Muscle layer of colon (tissue), 2 donors: Measurements from ENCODE around the gene ATP9B.
"Not testable (repeated sequence)": the region's sequence is repeated elsewhere in the genome, so short reads cannot be mapped to it uniquely, and the experiment has no call there.

Source experiments
- H3K27ac ChIP-seq: one replicate; pipeline ENCODE4 v1.7.0; 2013; ENCODE audit warnings: low read depth, mild to moderate bottlenecking, low read length, moderate library complexity
- H3K27me3 ChIP-seq, 2 donors: one replicate each; pipeline ENCODE4 v1.7.0; 2013; ENCODE audit warnings: low read length in 2 of 2, mild to moderate bottlenecking in 2 of 2; ENCODE audit not compliant: insufficient read depth in 2 of 2, control insufficient read depth in 1 of 2
- H3K36me3 ChIP-seq: one replicate; pipeline ENCODE4 v1.7.0; 2013; ENCODE audit warnings: mild to moderate bottlenecking, low read length; ENCODE audit not compliant: insufficient read depth
- H3K4me1 ChIP-seq: one replicate; pipeline ENCODE4 v1.7.0; 2013; ENCODE audit warnings: mild to moderate bottlenecking, low read length; ENCODE audit not compliant: insufficient read depth
- H3K4me3 ChIP-seq, 2 donors: one replicate each; pipeline ENCODE4 v1.7.0; 2013; ENCODE audit warnings: low read length in 2 of 2, low read depth in 1 of 2, mild to moderate bottlenecking in 1 of 2, moderate library complexity in 1 of 2
- H3K9ac ChIP-seq: one replicate; pipeline ENCODE4 v1.7.0; 2013; ENCODE audit warnings: low read length
- H3K9me3 ChIP-seq: one replicate; pipeline ENCODE4 v1.7.0; 2013; ENCODE audit warnings: mild to moderate bottlenecking, low read length
- donor health status: abdominal sarcoma.
- donor health status: Adenocarcinoma of cecum.

Gene ATP9B

DNA sequence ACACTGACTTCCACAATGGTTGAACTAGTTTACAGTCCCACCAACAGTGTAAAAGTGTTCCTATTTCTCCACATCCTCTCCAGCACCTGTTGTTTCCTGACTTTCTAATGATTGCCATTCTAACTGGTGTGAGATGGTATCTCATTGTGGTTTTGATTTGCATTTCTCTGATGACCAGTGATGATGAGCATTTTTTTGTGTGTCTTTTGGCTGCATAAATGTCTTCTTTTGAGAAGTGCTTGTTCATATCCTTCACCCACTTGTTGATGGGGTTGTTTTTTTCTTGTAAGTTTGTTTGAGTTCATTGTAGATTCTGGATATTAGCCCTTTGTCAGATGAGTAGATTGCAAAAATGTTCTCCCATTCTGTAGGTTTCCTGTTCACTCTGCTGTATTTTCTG lies 202.6 kb downstream of the ATP9B start:
- peaks cover 13% of the 10 kb centered on the region for H3K36me3 ChIP-seq
- not testable (repeated sequence) for H3K9me3 ChIP-seq, H3K27ac ChIP-seq, H3K4me3 ChIP-seq, H3K4me1 ChIP-seq, H3K9ac ChIP-seq, H3K27me3 ChIP-seq

DNA sequence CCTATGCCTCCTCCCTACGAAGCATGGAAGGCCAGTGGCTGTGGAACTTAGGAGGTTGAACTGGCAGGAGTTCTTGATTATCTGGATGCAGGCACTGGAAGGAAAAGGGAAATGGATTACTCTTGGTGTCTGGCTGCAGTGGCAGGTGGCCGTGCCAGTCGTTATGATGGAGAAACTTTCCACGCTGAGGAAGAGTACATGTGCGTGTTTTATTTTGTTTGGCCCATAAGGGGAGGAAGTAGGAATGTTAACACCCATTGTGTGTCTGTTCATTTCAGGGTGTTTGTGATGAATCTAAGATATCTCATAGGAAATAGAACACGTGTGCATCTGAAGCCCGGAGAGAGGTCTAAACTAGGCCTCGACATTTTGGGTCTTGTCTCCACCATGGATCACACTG lies 203.7 kb downstream of the ATP9B start:
- Histone ChIP-seq H3K4me1 (no peaks in the 10 kb centered on the region), H3K4me3 (no peak overlapping the region), H3K9me3 (no peaks in the 10 kb centered on the region), H3K27ac (no peak overlapping the region), H3K9ac (no peak overlapping the region), H3K36me3 (peaks cover 13% of the 10 kb centered on the region), H3K27me3 (no peaks in the 10 kb centered on the region)

- Histone ChIP-seq H3K4me3 (no peak overlapping the region), H3K4me1 (no peaks in the 10 kb centered on the region), H3K9me3 (no peaks in the 10 kb centered on the region), H3K36me3 (peaks cover 15% of the 10 kb centered on the region), H3K27me3 (no peaks in the 10 kb centered on the region), H3K9ac (no peak overlapping the region), H3K27ac (no peak overlapping the region)
These were observed 205.6 kb downstream of the ATP9B start for GRCh38 chr18:79274823-79275222.

- Histone ChIP-seq H3K9ac (no peak overlapping the region), H3K36me3 (peaks cover 15% of the 10 kb centered on the region), H3K9me3 (no peaks in the 10 kb centered on the region), H3K27ac (no peak overlapping the region), H3K4me1 (no peaks in the 10 kb centered on the region), H3K27me3 (no peaks in the 10 kb centered on the region), H3K4me3 (no peak overlapping the region)
These were observed 206.3 kb downstream of the ATP9B start for GRCh38 chr18:79275461-79275860.

DNA sequence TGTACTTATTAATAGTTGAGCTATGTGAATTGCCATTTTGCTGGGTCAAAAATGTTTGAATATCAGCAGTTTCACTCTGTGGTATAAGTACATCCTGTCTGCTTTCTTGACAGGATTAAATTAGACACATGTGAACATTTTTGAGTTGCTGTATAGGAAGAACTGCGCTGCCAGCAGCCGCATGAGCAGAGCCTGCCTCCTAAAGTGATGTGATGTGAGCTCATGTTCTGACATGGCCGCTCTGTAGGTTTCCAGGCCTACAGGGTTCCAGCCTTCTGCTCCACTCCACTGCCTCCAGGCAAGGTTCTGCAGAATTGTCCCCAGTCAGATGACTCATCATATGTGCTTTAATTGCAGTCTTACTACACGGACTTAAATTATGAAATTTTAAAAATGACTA lies 206.8 kb downstream of the ATP9B start:
- H3K36me3 ChIP-seq: peaks cover 15% of the 10 kb centered on the region
- no peaks in the 10 kb centered on the region for H3K4me1 ChIP-seq
- no peaks in the 10 kb centered on the region for H3K9me3 ChIP-seq
- no peak overlapping the region for H3K4me3 ChIP-seq
- H3K9ac ChIP-seq: no peak overlapping the region
- no peaks in the 10 kb centered on the region for H3K27me3 ChIP-seq
- H3K27ac ChIP-seq: no peak overlapping the region

DNA sequence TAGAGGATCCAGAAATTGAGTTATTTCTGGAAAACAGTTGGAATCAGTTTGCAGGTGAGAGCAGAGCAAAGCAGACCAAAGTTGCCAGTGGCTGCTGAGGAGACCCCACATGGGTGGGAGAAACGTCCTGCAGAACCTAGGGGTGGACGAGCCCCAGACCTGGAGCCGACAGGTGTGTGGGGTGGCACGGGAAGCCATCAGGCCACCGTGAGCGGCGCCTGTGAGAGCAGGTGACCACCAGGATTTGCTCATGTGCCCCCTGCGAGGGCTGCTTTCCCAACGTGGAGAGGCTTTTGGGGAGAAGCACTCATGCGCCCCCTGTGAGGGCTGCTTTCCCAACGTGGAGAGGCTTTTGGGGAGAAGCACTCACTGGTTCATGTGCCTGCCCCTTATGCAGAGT lies 209.7 kb downstream of the ATP9B start:
- H3K4me3 ChIP-seq: no peak overlapping the region
- no peak overlapping the region for H3K27ac ChIP-seq
- no peaks in the 10 kb centered on the region for H3K4me1 ChIP-seq
- H3K9me3 ChIP-seq: no peaks in the 10 kb centered on the region
- H3K36me3 ChIP-seq: peaks cover 6% of the 10 kb centered on the region
- no peak overlapping the region for H3K9ac ChIP-seq
- no peaks in the 10 kb centered on the region for H3K27me3 ChIP-seq

DNA sequence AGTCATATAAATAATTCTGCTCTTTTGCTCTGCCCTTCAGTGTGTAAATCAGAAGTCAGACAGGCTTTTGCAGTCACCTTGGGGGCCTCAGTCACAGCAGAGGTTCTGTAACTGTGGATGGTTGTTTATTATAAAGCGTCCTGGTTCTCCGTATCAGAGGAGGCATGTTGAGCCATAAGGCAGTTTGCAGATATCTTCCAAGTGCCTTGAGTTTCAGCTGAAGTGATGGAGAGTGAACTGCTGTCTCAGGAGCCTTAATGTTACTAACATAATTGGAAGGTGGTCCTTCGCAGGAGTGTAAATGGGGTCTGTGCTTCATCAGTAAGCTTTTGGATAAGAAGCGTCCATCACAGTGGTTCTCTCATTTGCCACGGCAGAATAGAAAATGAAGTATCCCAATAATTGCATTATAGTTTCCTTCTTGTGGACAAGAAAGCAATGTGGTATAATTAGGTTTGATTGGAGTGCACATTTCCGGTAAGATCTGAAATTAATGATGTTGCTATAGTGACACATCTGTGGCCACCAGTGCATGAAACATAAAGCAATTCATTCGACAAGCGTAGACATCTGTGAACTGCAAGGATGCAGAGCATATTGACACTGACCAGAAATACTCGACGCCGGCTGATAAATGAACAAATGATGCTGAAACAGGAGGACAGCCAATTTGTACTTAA lies 214.1 kb downstream of the ATP9B start:
- Histone ChIP-seq H3K27me3 (no peaks in the 10 kb centered on the region), H3K27ac (no peak overlapping the region), H3K9ac (no peak overlapping the region), H3K4me1 (no peaks in the 10 kb centered on the region), H3K9me3 (no peaks in the 10 kb centered on the region), H3K4me3 (no peak overlapping the region), H3K36me3 (peaks cover 3% of the 10 kb centered on the region)

- Histone ChIP-seq H3K9ac (no peak overlapping the region), H3K4me1 (no peaks in the 10 kb centered on the region), H3K4me3 (no peak overlapping the region), H3K36me3 (no peaks in the 10 kb centered on the region), H3K9me3 (no peaks in the 10 kb centered on the region), H3K27ac (no peak overlapping the region), H3K27me3 (no peaks in the 10 kb centered on the region)
These were observed 214.7 kb downstream of the ATP9B start for GRCh38 chr18:79283929-79284328.

GRCh38 chr18:79285191-79285590 lies 216.0 kb downstream of the ATP9B start:
- H3K9me3 ChIP-seq, H3K27me3 ChIP-seq, H3K4me3 ChIP-seq, H3K27ac ChIP-seq, H3K9ac ChIP-seq, H3K36me3 ChIP-seq, H3K4me1 ChIP-seq: not testable (repeated sequence)

DNA sequence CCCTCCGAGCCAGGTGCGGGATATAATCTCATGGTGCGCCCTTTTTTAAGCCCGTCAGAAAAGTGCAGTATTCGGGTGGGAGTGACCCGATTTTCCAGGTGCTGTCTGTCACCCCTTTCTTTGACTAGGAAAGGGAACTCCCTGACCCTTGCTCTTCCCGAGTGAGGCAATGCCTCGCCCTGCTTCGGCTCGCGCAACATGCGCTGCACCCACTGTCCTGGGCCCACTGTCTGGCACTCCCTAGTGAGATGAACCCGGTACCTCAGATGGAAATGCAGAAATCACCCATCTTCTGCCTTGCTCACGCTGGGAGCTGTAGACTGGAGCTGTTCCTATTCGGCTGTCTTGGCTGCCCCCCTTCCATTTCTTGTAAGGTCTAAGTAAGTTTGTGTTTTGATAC lies 221.2 kb downstream of the ATP9B start:
- not testable (repeated sequence) for H3K27ac ChIP-seq, H3K9ac ChIP-seq, H3K27me3 ChIP-seq, H3K4me3 ChIP-seq, H3K36me3 ChIP-seq, H3K4me1 ChIP-seq, H3K9me3 ChIP-seq

GRCh38 chr18:79290876-79291275 lies 221.7 kb downstream of the ATP9B start:
- H3K36me3 ChIP-seq: peaks cover 10% of the 10 kb centered on the region
- no peaks in the 10 kb centered on the region for H3K27me3 ChIP-seq
- H3K4me3 ChIP-seq: no peak overlapping the region
- H3K27ac ChIP-seq: no peak overlapping the region
- no peak overlapping the region for H3K9ac ChIP-seq
- no peaks in the 10 kb centered on the region for H3K9me3 ChIP-seq
- no peaks in the 10 kb centered on the region for H3K4me1 ChIP-seq

GRCh38 chr18:79294235-79294634 lies 225.0 kb downstream of the ATP9B start:
- H3K9ac ChIP-seq: no peak overlapping the region
- H3K27ac ChIP-seq: no peak overlapping the region
- peaks cover 10% of the 10 kb centered on the region for H3K36me3 ChIP-seq
- H3K4me3 ChIP-seq: no peak overlapping the region
- no peaks in the 10 kb centered on the region for H3K4me1 ChIP-seq
- H3K9me3 ChIP-seq: no peaks in the 10 kb centered on the region
- no peaks in the 10 kb centered on the region for H3K27me3 ChIP-seq
